ENCODE measurements around the gene ECT2. TPM values are rescaled to one million over a fixed set of nuclear protein-coding genes. Genes with fewer than 3 reads are reported as not detected.

Gene ECT2
- total and polyA plus RNA-seq, 2 of the 8 experiments (the other 6 are each of a cell fraction or from before 2014, with no cell fraction given), result 19.5 to 88.7 TPM

- Histone ChIP-seq H3K36me3 (ENCODE audit: control insufficient read depth in 2 of 4, insufficient read depth in 4 of 4, low read length in 3 of 4) (peaks cover 7 to 69% (median 28%) of the 10 kb centered on the region in 4 experiments), H2BK120ac (replicated peaks; ENCODE audit: low read depth, low read length) (no peak overlapping the region), H4K8ac (ENCODE audit: extremely low read depth, insufficient read depth, low read length) (no peak overlapping the region), H2BK5ac (ENCODE audit: low read depth, low read length) (no peak overlapping the region), H3K4me1 (replicated peaks in 1 of 4; ENCODE audit: control insufficient read depth in 3 of 4, insufficient read depth in 4 of 4, low read length in 3 of 4) (no peaks in the 10 kb centered on the region), H3K4me3 (ENCODE audit: extremely low read depth in 1 of 4, insufficient read depth in 2 of 4, low read depth in 3 of 4, low read length in 4 of 4) (no peak overlapping the region), H2BK15ac (ENCODE audit: low read length) (no peak overlapping the region), H2BK12ac (ENCODE audit: low read depth, low read length) (no peak overlapping the region), H3K27ac (ENCODE audit: low read depth, low read length) (no peak overlapping the region), H2AFZ (ENCODE audit: low read length) (no peak overlapping the region), H3K23ac (ENCODE audit: insufficient read length) (no peak overlapping the region), H3K9ac (replicated peaks in 1 of 4; ENCODE audit: extremely low read depth in 1 of 4, low read depth in 3 of 4, low read length in 3 of 4) (no peak overlapping the region), H2BK20ac (ENCODE audit: low read length) (no peak overlapping the region), H4K5ac (ENCODE audit: insufficient read length, low read depth, low read length) (no peak overlapping the region), H3K79me2 (ENCODE audit: control insufficient read depth in 1 of 2, insufficient read depth in 2 of 2, low read length in 2 of 2) (no peaks in the 10 kb centered on the region; a peak in 1 of 4 replicates), H3K23me2 (ENCODE audit: low read depth, low read length) (no peaks in the 10 kb centered on the region), H2AK5ac (ENCODE audit: low read depth, low read length) (no peak overlapping the region), H3K4ac (replicated peaks; ENCODE audit: insufficient read length, low read depth, low read length) (no peak overlapping the region), H3K14ac (ENCODE audit: insufficient read length) (no peak overlapping the region), H3K56ac (replicated peaks; ENCODE audit: insufficient read length, low read depth, low read length) (no peak overlapping the region), H4K20me1 (replicated peaks in 1 of 2; ENCODE audit: control insufficient read depth in 1 of 2, insufficient read depth in 2 of 2, low read length in 2 of 2) (no peaks in the 10 kb centered on the region), H4K91ac (replicated peaks; ENCODE audit: insufficient read length, low read length) (no peak overlapping the region), H3K4me2 (ENCODE audit: insufficient read depth in 1 of 2, low read depth in 2 of 2, low read length in 2 of 2) (no peak overlapping the region), H3K18ac (ENCODE audit: extremely low read depth, low read length) (no peak overlapping the region), H3K79me1 (ENCODE audit: low read depth, low read length) (no peaks in the 10 kb centered on the region), H3K27me3 (replicated peaks in 1 of 4; ENCODE audit: control insufficient read depth in 3 of 4, extremely low read depth in 1 of 4, insufficient read depth in 3 of 4, low read length in 3 of 4) (peaks cover 0 to 2% (median 0%) of the 10 kb centered on the region in 4 experiments; a peak in 1 of 7 replicates), H3K9me3 (ENCODE audit: insufficient read depth in 2 of 2, low read depth in 1 of 2, low read length in 1 of 2) (no peaks in the 10 kb centered on the region)
- no peak for DNase-seq (ENCODE audit: low read depth in 1 of 2, low spot score in 2 of 2)
- 88% methylated on average over 1 of the region's 1 CpG; no CpG with 5 or more reads in 1 of the 2 experiments for WGBS, 2 experiments (ENCODE audit: extremely low coverage in 1 of 2, insufficient coverage in 1 of 2, insufficient read length in 1 of 2, insufficient replicate concordance in 2 of 2, low coverage in 1 of 2, low lambda C conversion rate in 2 of 2, missing lambda C conversion rate in 1 of 2)
- ChIA-PET CTCF (ENCODE audit: partially characterized antibody) (no interaction called here), POLR2A (ENCODE audit: partially characterized antibody) (interaction anchor here (0.7 kb wide), 1 partner anchor 12 kb away, joined by 3 read pairs; no protein-coding TSS in a partner anchor)
- FAIRE-seq, result no peak
- TF ChIP-seq HDAC6 (IDR thresholded peaks at IDR 0.05; ENCODE audit: low read depth, low read length), result no peak
- no peak for TF ChIP-seq SP4 (IDR thresholded peaks at IDR 0.05; ENCODE audit: low read length)
- TF ChIP-seq SRF (IDR thresholded peaks at IDR 0.05; ENCODE audit: low read depth, low read length), result no peak
- TF ChIP-seq SP2 (IDR thresholded peaks at IDR 0.05; ENCODE audit: low read length), result no peak
- no peak for TF ChIP-seq CHD1 (IDR thresholded peaks at IDR 0.05; ENCODE audit: low read depth, low read length)
- no peak for TF ChIP-seq ATF2 (IDR thresholded peaks at IDR 0.05; ENCODE audit: low read length)
- TF ChIP-seq CTBP2 (IDR thresholded peaks at IDR 0.05; ENCODE audit: borderline replicate concordance, insufficient read depth, insufficient read length, low read length), result no peak
- TF ChIP-seq CREB1 (IDR thresholded peaks at IDR 0.05), result no peak
- no peak for TF ChIP-seq FOSL1 (IDR thresholded peaks at IDR 0.05; ENCODE audit: insufficient read depth, low read depth, low read length)
- TF ChIP-seq GABPA (IDR thresholded peaks at IDR 0.05; ENCODE audit: borderline replicate concordance, insufficient read depth, low read length), result no peak
- no peak for TF ChIP-seq RNF2 (IDR thresholded peaks at IDR 0.05; ENCODE audit: borderline replicate concordance, low read depth, low read length, missing control alignments, poor library complexity, severe bottlenecking)
- TF ChIP-seq CBX5 (IDR thresholded peaks at IDR 0.05; ENCODE audit: low read depth, low read length), result no peak
- TF ChIP-seq TAF1 (IDR thresholded peaks at IDR 0.05; ENCODE audit: low read depth, low read length), result no peak
Measured at GRCh38 chr3:172804323-172804722, 53.8 kb downstream of the ECT2 start.
